HCT116 (cell line): Measurements from ENCODE around the gene PI4KA. TPM values are rescaled to one million over a fixed set of nuclear protein-coding genes. Genes with fewer than 3 reads are reported as not detected.

Source experiments
- ATAC-seq: fragments of 200-7000 bp; cut with Tn5 transposase; 2 replicates; pipeline ENCODE4 v1.9.1; 2020; ENCODE audit warnings: mild to moderate bottlenecking, moderate library complexity
- BruUV-seq: library from RNA; stranded (reverse); fragments of 400-500 nt; replicated peaks from 2 replicates; lab custom pipeline; 2021; lab: Mats Ljungman, UMichigan
- CTCF ChIA-PET: fragments of 300-600 bp; sonication (Branson Sonifier 250); formaldehyde crosslinking; loops from one replicate; lab custom pipeline; 2021; ENCODE audit warnings: antibody characterized with exemption; lab: Charles Lee
- POLR2A ChIA-PET: fragments of 300-600, 350-600 bp; sonication (Branson Sonifier 250); formaldehyde crosslinking; loops from one replicate; lab custom pipeline; 2021; ENCODE audit warnings: antibody characterized with exemption; lab: Charles Lee
- RAD21 ChIA-PET, 2 experiments: fragments of 300-600 bp; sonication (Branson Sonifier 250); formaldehyde crosslinking; loops; one replicate each; lab custom pipeline; 2023; ENCODE audit warnings: low total read pairs in 2 of 2; ENCODE audit not compliant: uncharacterized antibody in 2 of 2, unreplicated experiment in 2 of 2, low non-redundant PET in 1 of 2; lab: Charles Lee
- DNase-seq: peaks from one replicate; pipeline ENCODE4 v3.0.0-alpha.2; 2010; ENCODE audit warnings: low read depth, low spot score
- H2AFZ ChIP-seq: fragments of 200-600 bp; shearing (Covaris generic), sonication (generic); 2 replicates; pipeline ENCODE4 v1.6.1; 2017; ENCODE audit warnings: low read depth, mixed run types, mixed read lengths, antibody characterized with exemption, low read length; ENCODE audit not compliant: poor library complexity, severe bottlenecking
- H3K27ac ChIP-seq: 2 replicates; pipeline ENCODE4 v1.5.1; 2012; ENCODE audit warnings: low read depth, low read length
- H3K27me3 ChIP-seq: fragments of 200-600 bp; sonication (generic); 2 replicates; pipeline ENCODE4 v1.6.1; 2016; ENCODE audit warnings: mixed run types, low read length, mixed read lengths; ENCODE audit not compliant: insufficient read depth
- H3K36me3 ChIP-seq, 2 experiments: fragments of 200-500 bp in 1 of 2; fragments of 200-600 bp in 1 of 2; sonication (Bioruptor generic) in 1 of 2; sonication (generic) in 1 of 2; 2 replicates each; pipeline versions ENCODE4 v1.5.1 to v1.6.1; 2014 to 2016; ENCODE audit warnings: low read length in 2 of 2, inconsistent platforms in 1 of 2, mixed read lengths in 1 of 2, mixed run types in 1 of 2; ENCODE audit not compliant: insufficient read depth in 2 of 2, control insufficient read depth in 1 of 2
- H3K4me1 ChIP-seq, 2 experiments: fragments of 200-600 bp in 1 of 2; sonication (generic) in 1 of 2; 2 replicates each; pipeline versions ENCODE4 v1.5.1 to v1.6.1; 2012 to 2017; ENCODE audit warnings: low read length in 2 of 2, inconsistent platforms in 1 of 2, mild to moderate bottlenecking in 1 of 2, mixed read lengths in 1 of 2, mixed run types in 1 of 2, moderate library complexity in 1 of 2; ENCODE audit not compliant: insufficient read depth in 2 of 2, control insufficient read depth in 1 of 2
- H3K4me2 ChIP-seq: fragments of 200-600 bp; sonication (generic); 2 replicates; pipeline ENCODE4 v1.6.1; 2017; ENCODE audit warnings: mixed run types, low read length, mixed read lengths
- H3K4me3 ChIP-seq, 2 experiments: fragments of 200-600 bp in 1 of 2; sonication (generic) in 1 of 2; replicated peaks in 1 of 2; 2 replicates each; pipeline ENCODE4 v1.5.1; 2011 to 2016; ENCODE audit warnings: low read length in 2 of 2, control low read depth in 1 of 2, low read depth in 1 of 2, mild to moderate bottlenecking in 1 of 2, mixed read lengths in 1 of 2, mixed run types in 1 of 2
- H3K79me2 ChIP-seq: fragments of 200-600 bp; sonication (generic); 2 replicates; pipeline ENCODE4 v1.6.1; 2017; ENCODE audit warnings: mild to moderate bottlenecking, mixed run types, low read length, moderate library complexity, mixed read lengths; ENCODE audit not compliant: insufficient read depth
- H3K9ac ChIP-seq: fragments of 200-600 bp; sonication (generic); 2 replicates; pipeline ENCODE4 v1.6.1; 2016; ENCODE audit warnings: low read length, mixed read lengths
- H3K9me2 ChIP-seq: fragments of 200-600 bp; sonication (generic), shearing (Covaris generic); 2 replicates; pipeline ENCODE4 v1.6.1; 2017; ENCODE audit warnings: mixed run types, mild to moderate bottlenecking, moderate library complexity; ENCODE audit not compliant: insufficient read depth
- H3K9me3 ChIP-seq, 2 experiments: fragments of 200-500 bp in 1 of 2; fragments of 200-600 bp in 1 of 2; sonication (Bioruptor generic) in 1 of 2; sonication (generic) in 1 of 2; 2 replicates each; pipeline ENCODE4 v1.6.1; 2014 to 2017; ENCODE audit warnings: low read length in 2 of 2, mixed read lengths in 2 of 2, inconsistent platforms in 1 of 2, low read depth in 1 of 2, mild to moderate bottlenecking in 1 of 2, mixed run types in 1 of 2, moderate library complexity in 1 of 2; ENCODE audit not compliant: control insufficient read depth in 1 of 2, insufficient read depth in 1 of 2
- H4K20me1 ChIP-seq: fragments of 200-600 bp; sonication (generic), shearing (Covaris generic); 2 replicates; pipeline ENCODE4 v1.6.1; 2017; ENCODE audit warnings: mixed run types, mild to moderate bottlenecking, moderate library complexity; ENCODE audit not compliant: insufficient read depth
- CEBPB ChIP-seq: IDR thresholded peaks from 2 replicates; pipeline ENCODE4 v1.6.1; 2012; ENCODE audit warnings: low read depth
- EGR1 ChIP-seq: IDR thresholded peaks from 2 replicates; pipeline ENCODE4 v1.6.1; 2012; ENCODE audit warnings: low read depth
- EZH2 ChIP-seq: fragments of 200-600 bp; sonication (generic); IDR thresholded peaks from 2 replicates; pipeline ENCODE4 v1.6.1; 2017; ENCODE audit warnings: antibody characterized with exemption, mixed run types
- EZH2phosphoT487 ChIP-seq: fragments of 200-600 bp; IDR thresholded peaks from 2 replicates; pipeline ENCODE4 v1.6.1; 2018; ENCODE audit warnings: antibody characterized with exemption, borderline replicate concordance
- RAD21 ChIP-seq: IDR thresholded peaks from 2 replicates; pipeline ENCODE4 v1.6.1; 2012; ENCODE audit warnings: low read depth, mild to moderate bottlenecking
- SIN3A ChIP-seq: IDR thresholded peaks from 2 replicates; pipeline ENCODE4 v1.6.1; 2012; ENCODE audit warnings: low read depth
- TCF7L2 ChIP-seq: IDR thresholded peaks from 2 replicates; pipeline ENCODE4 v1.7.0; 2011; ENCODE audit warnings: borderline replicate concordance, inconsistent platforms; ENCODE audit not compliant: insufficient read depth, insufficient read length; ENCODE audit errors: extremely low read depth
- ZBTB33 ChIP-seq: IDR thresholded peaks from 2 replicates; pipeline ENCODE4 v1.6.1; 2011; ENCODE audit warnings: mild to moderate bottlenecking, low read length, moderate library complexity; ENCODE audit not compliant: insufficient replicate concordance; ENCODE audit errors: extremely low read depth
- ZFX ChIP-seq: fragments of 450-650 bp; IDR thresholded peaks from 2 replicates; pipeline ENCODE4 v1.6.1; 2017
- intact Hi-C: fragments of 100-400 bp; cut with micrococcal nuclease; formaldehyde crosslinking; loops from 2 replicates; pipeline ENCODE4 v1.10.0; 2022
- total RNA-seq: library from RNA; stranded (reverse); gene quantifications from one replicate; pipeline ENCODE4 v1.2.1, GENCODE V29; 2021; ENCODE audit not compliant: unreplicated experiment
- TF ChIP-seq, protein P1 (sequence below), 3 experiments: fragments of 200-600 bp in 1 of 3; sonication (generic) in 1 of 3; IDR thresholded peaks in 2 of 3; conservative IDR thresholded peaks in 1 of 3; 2 replicates each; pipeline ENCODE4 v1.5.1; 2012 to 2017; ENCODE audit warnings: low read depth in 2 of 3, low read length in 2 of 3, antibody characterized with exemption in 1 of 3, borderline replicate concordance in 1 of 3, control low read depth in 1 of 3, mild to moderate bottlenecking in 1 of 3, mixed read lengths in 1 of 3, mixed run types in 1 of 3, moderate library complexity in 1 of 3; ENCODE audit not compliant: insufficient read depth in 1 of 3

Gene PI4KA
- total RNA-seq, 1 experiment from 2014 or later: 59.6 TPM

DNA sequence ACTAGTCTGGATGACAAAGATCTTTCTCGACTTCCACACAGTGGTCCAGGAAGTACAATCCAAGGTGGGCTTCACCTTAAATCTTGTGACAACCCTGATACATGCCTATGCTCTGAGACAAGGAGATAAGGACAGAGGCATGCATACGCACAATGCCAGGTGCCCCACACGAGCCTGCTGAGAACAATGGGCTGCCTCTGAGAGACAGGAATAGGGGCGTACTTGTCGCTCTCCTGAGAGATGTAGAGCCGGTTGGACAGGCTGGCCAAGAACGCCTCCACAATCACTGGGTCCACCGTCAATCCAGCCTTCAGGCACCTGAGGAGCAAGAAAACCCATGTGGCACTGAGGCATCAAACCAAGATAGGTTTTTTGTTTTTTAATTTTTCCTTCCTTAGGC is 59.2 kb downstream of the PI4KA start:
- peaks cover 19% of the 10 kb centered on the region in 2 experiments; a peak in 3 of 4 replicates for H3K36me3 ChIP-seq
- ATAC-seq (no peak), DNase-seq (no peak)
- BruUV-seq: no TSS peak
- H3K27ac ChIP-seq: no peak overlapping the region
- ChIA-PET POLR2A (no interaction called here), RAD21 (no interaction called here), CTCF (no interaction called here)
- H3K27me3 ChIP-seq: no peaks in the 10 kb centered on the region
- H3K9ac ChIP-seq: no peak overlapping the region
- H3K79me2 ChIP-seq: no peaks in the 10 kb centered on the region
- no peak overlapping the region for H3K4me2 ChIP-seq
- H3K4me3 ChIP-seq: no peak overlapping the region
- intact Hi-C loops: no loop called here
- TF ChIP-seq, protein P1, sequence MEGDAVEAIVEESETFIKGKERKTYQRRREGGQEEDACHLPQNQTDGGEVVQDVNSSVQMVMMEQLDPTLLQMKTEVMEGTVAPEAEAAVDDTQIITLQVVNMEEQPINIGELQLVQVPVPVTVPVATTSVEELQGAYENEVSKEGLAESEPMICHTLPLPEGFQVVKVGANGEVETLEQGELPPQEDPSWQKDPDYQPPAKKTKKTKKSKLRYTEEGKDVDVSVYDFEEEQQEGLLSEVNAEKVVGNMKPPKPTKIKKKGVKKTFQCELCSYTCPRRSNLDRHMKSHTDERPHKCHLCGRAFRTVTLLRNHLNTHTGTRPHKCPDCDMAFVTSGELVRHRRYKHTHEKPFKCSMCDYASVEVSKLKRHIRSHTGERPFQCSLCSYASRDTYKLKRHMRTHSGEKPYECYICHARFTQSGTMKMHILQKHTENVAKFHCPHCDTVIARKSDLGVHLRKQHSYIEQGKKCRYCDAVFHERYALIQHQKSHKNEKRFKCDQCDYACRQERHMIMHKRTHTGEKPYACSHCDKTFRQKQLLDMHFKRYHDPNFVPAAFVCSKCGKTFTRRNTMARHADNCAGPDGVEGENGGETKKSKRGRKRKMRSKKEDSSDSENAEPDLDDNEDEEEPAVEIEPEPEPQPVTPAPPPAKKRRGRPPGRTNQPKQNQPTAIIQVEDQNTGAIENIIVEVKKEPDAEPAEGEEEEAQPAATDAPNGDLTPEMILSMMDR (IDR thresholded peaks at IDR 0.05 in 2 of 3, conservative IDR thresholded peaks at IDR 0.05 in 1 of 3; ENCODE audit: borderline replicate concordance in 1 of 3, insufficient read depth in 1 of 3, low read depth in 2 of 3, low read length in 2 of 3): no peak
- TF ChIP-seq CEBPB: no peak
- no peak for TF ChIP-seq SIN3A
- TF ChIP-seq EZH2phosphoT487: no peak
- TF ChIP-seq EGR1: no peak
- no peak for TF ChIP-seq TCF7L2
- H2AFZ ChIP-seq: no peak overlapping the region
- H3K4me1 ChIP-seq: no peaks in the 10 kb centered on the region
- H3K9me2 ChIP-seq: no peaks in the 10 kb centered on the region
- no peaks in the 10 kb centered on the region for H3K9me3 ChIP-seq
- H4K20me1 ChIP-seq: no peaks in the 10 kb centered on the region

GRCh38 chr22:20798974-20799373 is 59.6 kb downstream of the PI4KA start:
- Histone ChIP-seq H3K79me2 (no peaks in the 10 kb centered on the region), H3K4me2 (no peak overlapping the region), H3K9me2 (no peaks in the 10 kb centered on the region), H4K20me1 (no peaks in the 10 kb centered on the region), H3K4me1 (no peaks in the 10 kb centered on the region), H3K9me3 (no peaks in the 10 kb centered on the region), H3K36me3 (peaks cover 18 to 19% of the 10 kb centered on the region in 2 experiments; a peak in 2 of 4 replicates), H3K4me3 (no peak overlapping the region), H3K27me3 (no peaks in the 10 kb centered on the region), H3K9ac (no peak overlapping the region), H2AFZ (no peak overlapping the region), H3K27ac (no peak overlapping the region)
- ChIA-PET POLR2A (no interaction called here), CTCF (no interaction called here), RAD21 (no interaction called here)
- DNase-seq (no peak), ATAC-seq (no peak)
- TF ChIP-seq EZH2 (no peak), ZBTB33 (no peak), RAD21 (no peak), ZFX (no peak)
- intact Hi-C loops: no loop called here
- no TSS peak for BruUV-seq
